Measurements from ENCODE around the gene ISG20.

Gene ISG20

GRCh38 chr15:88655800-88656488 is 17.1 kb downstream of the ISG20 start:
- FAIRE-seq = no peak

GRCh38 chr15:88656760-88657221 is 18.0 kb downstream of the ISG20 start:
- no peak for FAIRE-seq

- FAIRE-seq = no peak
Measured at GRCh38 chr15:88657326-88658069, 18.7 kb downstream of the ISG20 start.

DNA sequence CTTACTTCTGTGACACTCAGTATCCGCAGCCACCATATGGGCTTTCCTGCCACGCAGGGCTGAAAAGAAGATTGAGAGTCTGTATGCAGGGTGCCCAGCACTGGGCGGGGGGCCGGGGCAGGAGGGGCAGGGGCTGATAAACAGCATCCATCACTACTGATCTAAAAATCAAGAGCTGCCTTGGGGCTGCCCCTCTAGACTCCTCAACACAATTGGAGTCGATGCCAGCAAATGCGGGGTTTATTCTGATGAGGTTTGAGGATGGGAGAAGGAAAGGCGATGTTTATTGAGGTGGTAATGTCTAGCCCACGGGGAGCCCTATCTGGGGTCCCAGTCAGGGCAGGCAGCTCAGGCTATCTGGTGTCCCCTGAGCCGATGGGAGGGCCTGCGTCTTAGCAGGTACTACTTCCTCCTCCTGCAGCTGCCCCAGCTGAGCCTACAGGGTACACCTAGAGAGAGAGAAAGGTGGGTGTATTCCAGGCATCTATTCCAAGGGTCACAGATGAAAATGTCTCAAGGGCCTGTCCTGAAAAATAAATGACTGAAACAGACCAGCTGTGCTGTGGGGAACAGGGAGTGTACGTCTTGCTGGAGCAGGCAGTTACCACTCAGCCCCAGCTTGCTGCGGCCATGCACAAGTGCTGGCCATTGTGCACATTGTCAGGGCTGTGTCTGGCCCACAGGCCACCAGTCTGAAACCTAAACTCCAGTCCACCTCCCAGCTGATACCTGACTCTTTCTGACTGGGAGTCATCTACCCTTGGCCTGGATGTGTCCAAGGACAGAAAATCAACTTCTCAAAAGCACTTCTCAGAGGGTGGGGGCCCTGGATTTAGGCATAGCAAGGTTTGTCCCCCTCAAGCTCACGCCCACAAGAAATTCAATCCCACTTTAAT is 19.5 kb downstream of the ISG20 start:
- no peak for FAIRE-seq

- FAIRE-seq = no peak
Measured at GRCh38 chr15:88658972-88659931, 20.4 kb downstream of the ISG20 start.

DNA sequence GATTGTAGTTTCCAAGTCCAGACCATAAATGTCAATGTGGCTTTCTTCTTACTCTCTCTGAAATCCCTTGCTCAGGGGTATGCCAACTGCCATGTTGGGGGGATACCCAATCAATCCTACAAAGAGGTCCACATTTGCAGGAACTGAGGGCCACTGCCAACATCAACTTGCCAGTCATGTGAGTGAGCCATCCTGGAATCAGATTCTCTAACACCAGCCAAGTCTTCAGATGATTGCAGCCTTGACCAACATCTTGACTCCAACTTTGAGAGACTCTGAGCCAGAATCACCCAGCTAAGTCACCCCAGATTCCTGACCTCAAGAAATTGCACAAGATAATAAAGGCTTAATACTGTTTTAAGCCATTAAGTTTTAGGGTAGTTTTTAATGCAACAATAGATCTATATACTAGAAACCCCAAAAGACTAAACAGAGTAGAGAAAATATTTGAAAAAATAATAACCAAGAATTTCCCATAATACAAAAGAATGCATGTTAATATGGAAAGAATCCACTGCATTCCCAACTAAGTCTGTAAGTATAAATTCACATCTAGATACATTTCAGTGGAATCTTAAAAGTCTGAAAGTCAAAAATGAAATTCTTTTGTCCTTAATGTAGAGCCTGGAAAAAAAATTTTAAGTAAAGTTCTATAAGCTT is 22.4 kb downstream of the ISG20 start:
- FAIRE-seq = no peak

DNA sequence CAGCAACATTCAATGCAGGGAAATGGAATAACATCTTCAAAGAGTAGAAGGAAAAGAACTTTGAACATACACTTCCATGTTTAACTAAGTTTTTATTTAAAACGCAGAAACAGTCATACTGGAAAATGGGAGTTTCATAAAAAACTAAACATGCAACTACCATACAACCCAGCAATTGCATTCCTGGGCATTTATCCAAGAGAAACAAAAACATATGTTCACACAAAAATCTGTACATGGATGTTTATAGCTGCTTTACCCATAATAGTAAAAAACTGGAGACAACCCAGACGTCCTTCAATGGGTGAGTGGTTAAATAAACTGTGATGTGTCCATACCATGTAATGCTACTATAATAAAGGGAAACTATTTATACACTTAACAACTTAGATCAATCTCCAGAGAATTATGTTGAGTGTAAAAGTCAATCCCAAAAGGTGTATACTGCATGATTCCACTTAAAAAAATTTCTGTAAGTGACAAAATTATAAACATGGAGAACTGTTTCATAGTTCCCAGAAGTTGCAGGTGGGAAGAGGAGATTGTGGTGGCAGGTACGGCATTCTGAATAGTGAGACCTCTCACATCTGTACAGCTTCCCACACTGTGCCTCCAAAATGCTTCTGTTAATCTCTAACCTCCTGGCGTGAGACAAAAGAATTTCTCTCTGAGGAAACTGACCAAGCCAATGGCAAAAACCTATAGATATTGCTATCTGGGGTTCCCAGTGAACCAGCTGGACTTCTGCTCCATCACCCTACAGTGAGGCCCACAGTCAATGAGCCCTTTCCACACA is 23.1 kb downstream of the ISG20 start:
- FAIRE-seq = no peak

GRCh38 chr15:88663141-88663621 is 24.4 kb downstream of the ISG20 start:
- FAIRE-seq = no peak

- no peak for FAIRE-seq
Measured at GRCh38 chr15:88664151-88664778, 25.4 kb downstream of the ISG20 start.

DNA sequence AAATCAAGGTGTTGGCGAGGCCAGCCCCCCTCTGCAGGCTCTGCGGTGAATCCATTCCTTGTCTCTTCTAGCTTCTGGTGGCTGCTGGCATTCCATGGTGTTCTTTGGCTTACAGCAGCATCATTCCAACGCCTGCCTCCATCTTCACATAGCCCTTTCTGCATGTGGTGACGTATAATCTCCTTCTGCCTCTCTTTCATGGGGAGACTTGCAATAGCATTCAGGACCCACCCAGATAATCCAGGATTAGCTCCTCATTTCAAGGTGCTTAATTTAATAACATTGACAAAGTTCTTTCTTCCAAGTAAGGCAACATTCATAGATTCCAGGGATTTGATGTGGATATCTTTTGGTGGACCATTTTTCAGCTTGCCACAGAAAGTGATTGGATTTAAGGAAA is 35.8 kb downstream of the ISG20 start:
- no peak for FAIRE-seq

DNA sequence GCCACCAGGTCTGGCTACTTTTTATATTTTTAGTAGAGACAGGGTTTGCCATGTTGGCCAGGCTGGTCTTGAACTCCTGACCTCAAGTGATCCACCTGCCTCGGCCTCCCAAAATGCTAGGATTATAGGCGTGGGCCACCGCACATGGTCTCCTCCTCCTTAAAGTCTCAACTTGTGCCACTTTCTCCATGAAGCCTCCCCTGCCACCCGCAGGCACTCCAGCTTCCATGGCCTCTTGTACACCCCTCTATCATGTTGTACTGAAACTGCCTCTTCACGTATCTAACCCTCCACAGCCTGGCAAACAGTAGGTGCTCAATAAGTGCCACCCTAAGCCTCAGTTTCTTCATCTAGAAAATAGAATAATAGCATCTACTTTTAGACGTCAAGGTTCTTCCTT is 39.9 kb downstream of the ISG20 start:
- FAIRE-seq = no peak

DNA sequence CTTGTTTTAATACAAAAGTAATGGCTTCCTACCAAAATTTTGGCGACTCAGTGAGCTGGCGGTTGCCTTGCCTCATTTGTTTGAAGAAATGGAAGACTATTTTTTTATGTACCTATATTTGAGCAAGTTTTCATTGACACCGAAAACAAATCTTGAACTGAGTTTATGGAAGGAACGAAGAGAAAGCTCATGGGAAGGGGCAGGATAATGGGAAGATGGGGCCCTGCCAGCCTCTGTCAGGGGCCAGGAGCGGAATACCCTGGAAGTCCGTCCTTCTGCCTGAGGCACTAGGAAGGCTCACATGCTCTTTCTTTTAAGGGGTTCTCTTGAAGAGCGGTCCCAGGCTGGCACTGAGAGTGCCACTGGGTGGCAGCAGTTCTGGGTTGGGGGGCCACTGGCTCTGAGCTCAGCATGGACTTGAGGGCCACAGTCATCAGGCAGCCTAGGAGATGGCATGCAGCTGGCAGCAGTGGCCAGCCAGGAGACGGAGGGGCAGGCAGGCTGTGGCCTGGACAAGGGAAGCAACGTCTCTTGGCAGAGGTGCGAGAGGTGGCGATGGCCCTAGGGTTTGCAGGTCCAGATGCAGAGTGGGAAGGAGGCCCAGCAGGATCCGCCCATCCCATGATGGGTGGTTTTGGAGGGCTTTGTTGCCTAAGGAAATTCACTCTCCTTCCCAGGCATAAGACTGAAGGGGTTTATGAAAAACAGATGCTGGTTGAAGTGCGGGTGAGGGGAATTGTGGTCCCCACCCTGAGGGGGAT is 41.6 kb downstream of the ISG20 start:
- FAIRE-seq = no peak

DNA sequence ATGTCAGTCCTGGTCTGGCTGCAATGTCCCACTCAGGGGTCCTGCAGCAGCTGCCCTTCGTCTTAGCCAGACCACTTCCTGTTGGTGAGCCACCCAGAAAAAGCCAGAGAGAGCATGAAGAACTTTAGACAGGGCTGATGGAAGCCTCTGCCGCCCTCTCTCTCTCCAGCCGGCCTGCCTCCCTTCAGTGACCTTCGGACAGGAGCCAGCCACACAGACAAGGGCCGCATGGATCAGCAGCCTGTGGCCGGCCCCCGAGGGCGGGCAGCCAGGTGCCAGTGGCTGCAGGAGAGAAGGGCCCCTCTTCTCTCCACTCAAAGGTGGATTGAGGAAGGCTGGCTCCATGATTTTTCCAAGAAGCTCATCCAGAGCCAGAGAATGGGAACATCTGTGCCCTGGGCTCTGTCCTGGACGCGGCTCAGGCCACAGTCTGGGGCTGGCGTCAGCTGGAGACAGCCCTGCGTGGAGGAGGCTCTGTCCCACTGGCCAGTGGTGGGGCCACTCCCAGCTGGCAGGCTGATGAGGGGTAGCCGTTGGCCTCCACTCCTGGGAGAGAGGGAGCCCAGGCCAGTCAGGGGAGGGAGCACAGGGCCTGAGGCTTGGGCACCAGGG is 42.9 kb downstream of the ISG20 start:
- no peak for FAIRE-seq

GRCh38 chr15:88684345-88684744 is 45.5 kb downstream of the ISG20 start:
- FAIRE-seq = no peak

GRCh38 chr15:88686166-88686565 is 47.4 kb downstream of the ISG20 start:
- no peak for FAIRE-seq

GRCh38 chr15:88688394-88688933 is 49.6 kb downstream of the ISG20 start:
- FAIRE-seq = no peak

DNA sequence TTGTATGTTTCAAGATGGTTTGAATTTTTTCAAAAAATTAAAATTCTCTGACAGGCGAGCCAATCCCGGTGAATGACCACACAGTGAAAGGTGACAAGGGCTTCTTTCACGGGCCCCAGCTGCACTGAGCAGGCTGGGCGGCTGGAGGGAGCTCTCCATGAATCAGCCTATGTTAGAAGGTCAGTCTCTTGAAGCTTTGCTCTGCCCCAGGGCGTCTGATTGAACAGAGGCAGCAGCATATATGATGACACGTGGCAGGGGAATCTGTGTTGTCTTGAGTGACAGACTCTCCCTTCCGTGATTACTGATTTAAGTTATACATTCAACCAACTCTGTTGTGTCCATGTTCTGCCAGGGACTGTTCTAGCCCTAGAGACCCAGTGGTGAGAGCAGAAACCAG is 51.5 kb downstream of the ISG20 start:
- no peak for FAIRE-seq

- no peak for FAIRE-seq
Measured at GRCh38 chr15:88693191-88693590, 54.4 kb downstream of the ISG20 start.

DNA sequence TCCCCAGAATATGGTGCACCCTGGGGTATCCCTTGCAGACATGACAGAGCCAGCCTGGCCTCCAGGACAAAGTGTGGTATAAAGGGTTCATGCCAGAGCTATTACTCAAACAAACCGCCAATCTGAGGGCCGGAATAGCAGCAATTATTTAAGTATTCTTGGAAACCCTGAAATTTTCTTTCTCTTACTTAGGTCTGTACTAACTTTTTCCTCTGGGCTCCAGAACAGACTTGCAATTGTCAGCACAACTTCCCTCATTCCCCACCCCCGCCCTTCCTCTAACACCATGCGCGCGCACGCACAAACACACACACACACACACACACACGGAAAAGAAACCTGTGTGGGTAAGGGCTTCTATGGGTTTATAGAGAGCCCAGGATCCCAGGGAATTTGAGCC is 56.3 kb downstream of the ISG20 start:
- FAIRE-seq = no peak
